Activated CD4-positive, alpha-beta T cell treated with anti-CD3 and anti-CD28 coated beads, Interleukin-2, amount 50 U/mL, for 16 hours (primary cell): Measurements from ENCODE around the gene FRG1.
"Not testable (repeated sequence)": the region's sequence is repeated elsewhere in the genome, so short reads cannot be mapped to it uniquely, and the experiment has no call there.

Experiments
- DNase-seq: peaks from one replicate; pipeline ENCODE4 v3.0.0-alpha.2; 2020

The FRG1 gene

DNA sequence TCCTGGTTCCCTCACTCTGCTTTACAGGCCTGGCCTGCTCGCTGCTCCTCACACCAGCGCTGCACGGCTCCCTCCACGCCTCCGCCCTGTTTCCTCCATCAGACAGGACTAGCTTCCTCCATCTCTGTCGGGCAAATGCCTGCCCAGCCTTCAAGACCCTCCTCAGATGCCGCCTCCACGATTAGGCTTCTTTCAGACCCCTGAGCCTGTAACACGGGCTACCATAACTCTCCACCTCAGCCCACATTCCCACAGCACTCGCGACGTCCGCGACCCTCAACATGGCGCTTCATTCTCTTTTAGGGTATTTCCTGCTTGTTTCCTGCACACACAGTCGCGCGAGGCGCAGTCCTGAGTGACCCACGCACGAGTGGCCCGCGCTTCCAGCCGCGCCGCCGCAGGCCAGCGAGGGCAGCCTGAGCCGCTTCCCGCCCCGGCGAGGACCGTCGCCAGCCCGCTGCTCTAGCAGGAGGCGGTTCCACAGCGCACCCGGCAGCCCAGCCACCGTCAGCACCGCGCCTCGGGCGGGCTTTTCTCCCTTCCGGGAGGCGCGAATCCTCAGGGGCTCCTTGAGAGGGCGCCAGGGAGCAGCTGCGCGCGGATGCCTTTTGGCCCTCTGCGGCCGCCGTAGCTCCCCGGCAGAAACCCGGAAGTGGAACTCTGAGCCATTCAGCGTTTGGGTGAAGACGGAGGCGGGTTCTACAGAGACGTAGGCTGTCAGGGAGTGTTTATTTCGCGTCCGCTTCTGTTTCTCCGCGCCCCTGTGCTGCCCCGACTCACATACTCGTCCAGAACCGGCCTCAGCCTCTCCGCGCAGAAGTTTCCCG lies at the start of gene FRG1:
TSS of gene FRG1 (plus strand) at position 695 of the 827 bp plus-strand sequence. CDS start 138 bp downstream, outside the sequence.
- DNase-seq, result peak; percentile 95

DNA sequence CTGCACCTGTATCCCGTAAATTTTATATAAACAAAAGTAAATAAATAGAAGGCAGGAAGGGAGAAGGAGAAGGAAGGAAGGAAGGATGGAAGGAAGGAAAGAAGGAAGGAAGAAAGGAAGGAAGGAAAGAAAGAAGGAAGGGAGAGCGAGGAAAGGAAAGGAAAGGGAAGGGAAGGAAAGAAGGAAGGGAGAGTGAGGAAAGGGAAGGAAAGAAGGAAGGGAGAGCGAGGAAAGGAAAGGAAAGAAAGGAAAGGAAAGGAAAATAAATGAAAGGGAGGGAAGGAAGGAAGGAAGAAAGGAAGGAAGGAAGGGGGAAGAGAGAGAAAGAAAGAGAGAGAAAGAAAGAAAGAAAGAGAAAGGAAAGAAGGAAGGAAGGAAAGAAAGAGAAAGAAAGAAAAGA lies 43.0 kb upstream of the FRG1 start:
- no peak for DNase-seq

DNA sequence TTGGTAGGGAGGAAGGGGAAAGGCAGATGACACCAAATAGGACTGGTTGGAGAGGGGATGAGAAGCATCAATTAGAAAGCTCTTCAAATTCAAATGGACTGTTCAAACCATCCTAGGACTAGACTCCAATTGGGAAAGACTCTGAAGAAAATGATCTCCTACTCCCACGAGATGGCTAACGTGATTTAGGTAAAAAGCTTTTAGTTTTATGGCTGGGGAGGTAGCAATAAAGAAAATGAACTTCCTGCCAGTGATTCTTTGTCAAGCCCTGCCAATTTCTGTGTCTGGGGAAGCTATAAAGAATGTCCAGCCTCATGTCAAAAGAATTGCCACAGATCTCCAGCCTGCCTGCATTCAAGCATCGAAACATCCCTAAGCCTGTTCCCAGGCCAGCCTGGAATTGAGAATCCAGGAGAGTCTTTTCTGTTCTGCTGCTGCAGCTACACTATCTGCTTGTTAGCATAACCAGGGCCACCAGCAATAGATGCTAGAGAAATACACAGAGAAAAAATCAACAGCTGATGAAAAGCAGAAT lies 41.1 kb upstream of the FRG1 start:
- DNase-seq, result not testable (repeated sequence)

DNA sequence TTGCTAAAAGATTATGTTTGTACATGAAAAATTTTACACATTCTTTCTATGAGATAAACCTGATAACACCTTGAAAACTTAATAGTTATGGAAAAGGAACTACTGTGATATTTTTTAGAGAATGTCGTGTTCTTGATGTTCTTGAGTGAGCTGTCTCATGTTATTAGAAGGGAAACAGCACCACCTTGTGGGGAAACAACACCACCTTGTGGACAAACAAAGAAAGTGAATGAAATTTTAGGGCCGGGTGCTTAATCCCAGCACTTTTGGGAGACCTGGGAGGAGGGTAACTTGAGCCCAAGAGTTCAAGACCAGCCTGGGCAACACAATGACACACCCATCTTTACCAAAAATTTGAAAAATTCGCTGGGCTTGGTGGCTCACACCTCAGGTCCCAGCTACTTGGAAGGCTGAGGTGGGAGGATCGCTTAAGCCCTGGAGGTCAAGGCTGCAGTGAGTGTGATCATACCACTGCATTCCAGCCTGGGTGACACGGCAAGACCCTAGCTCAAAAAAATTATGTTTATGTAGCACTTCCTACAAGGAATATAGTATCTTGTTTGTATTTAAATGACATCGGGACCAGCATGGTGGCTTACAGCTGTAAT lies 36.1 kb upstream of the FRG1 start:
- peak; percentile 67 for DNase-seq

DNA sequence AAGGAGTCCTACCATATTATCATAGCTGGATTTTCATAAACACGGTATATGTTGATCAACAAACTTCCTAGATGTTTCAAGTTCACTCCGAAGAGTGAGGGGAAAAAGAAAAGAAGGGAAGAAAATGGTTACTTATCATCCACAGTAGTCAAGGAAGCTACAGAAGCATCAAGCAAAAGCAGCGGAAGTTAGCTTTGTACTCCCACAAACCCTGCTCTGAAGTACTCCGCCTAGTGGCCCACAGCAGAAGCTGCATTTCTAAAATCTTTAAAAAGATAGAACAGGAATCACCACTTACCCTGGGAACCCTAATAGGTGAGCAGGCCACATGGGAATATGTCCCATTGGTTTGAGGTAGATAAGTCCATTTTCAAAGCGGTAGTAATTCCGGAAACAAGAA lies 28.5 kb upstream of the FRG1 start:
- DNase-seq, result no peak

DNA sequence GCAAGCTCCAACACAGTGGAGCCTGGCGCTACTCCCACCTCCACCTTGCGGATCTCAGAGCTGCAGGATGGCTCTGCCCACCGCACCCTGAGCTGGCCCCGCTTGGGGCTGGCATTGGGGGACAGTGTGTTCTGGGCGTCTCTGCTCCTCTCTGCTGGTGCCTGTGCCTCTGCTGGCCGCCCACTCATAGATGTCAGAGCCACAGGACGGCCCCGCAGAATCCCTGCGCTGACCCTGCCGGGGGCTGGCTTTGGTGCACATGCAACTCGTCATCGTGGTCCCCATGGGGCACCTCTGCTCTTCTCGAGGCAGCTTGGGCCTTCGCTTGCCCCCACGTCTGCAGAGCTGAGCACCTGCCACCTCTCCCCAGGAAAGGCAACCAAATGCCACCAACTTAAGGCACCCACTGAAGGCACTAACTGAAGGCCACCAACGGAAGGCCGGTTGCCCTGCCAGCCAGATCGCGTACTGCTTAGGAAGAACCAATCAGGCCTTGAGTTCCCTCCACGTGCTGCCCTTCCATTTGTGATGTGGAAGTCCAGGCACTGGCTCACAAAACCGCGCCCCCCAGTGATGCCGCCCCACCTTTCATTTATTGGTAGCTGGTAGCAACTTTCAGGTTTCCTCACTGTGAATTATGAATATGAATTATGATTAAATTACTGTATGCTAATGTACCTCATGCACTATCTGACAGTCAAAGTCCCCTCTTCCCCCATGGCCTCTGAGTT lies 23.3 kb upstream of the FRG1 start:
- DNase-seq, result no peak

DNA sequence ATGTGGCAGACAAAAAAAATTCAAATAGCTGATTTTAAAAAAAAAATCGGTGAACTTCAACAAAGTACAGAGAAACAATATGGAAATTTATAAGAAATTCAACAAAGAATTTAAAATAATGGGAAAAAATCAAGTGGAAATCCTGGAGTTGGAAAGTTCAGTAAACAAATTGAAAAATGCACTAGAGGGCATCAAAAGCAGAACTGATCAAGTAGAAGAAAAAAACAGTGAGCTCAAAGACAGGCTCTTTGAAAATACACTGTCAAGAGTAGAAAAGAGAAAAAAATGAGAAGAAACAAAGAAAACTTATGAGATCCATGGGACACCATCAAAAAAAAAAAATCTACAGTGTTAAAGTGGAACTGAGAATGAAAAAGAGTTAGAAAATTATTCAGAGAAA lies 19.6 kb upstream of the FRG1 start:
- no peak for DNase-seq

DNA sequence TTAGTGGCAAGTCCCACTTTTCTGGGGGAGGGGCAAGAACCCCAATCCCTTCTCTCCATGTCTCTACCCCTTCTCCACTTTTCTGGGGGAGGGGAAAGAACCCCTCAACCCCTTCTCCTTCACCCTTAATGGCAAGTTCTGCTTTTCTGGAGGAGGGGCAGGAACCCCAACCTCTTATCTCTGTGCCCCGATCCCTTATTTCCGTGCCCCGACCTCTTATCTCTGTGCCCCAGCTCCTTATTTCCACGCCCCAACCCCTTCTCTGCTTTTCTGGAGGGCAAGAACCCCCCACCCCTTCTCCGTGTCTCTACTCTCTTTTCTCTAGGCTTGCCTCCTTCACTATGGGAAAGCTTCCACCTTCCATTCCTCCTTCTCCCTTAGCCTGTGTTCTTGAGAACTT lies 13.9 kb upstream of the FRG1 start:
- not testable (repeated sequence) for DNase-seq

DNA sequence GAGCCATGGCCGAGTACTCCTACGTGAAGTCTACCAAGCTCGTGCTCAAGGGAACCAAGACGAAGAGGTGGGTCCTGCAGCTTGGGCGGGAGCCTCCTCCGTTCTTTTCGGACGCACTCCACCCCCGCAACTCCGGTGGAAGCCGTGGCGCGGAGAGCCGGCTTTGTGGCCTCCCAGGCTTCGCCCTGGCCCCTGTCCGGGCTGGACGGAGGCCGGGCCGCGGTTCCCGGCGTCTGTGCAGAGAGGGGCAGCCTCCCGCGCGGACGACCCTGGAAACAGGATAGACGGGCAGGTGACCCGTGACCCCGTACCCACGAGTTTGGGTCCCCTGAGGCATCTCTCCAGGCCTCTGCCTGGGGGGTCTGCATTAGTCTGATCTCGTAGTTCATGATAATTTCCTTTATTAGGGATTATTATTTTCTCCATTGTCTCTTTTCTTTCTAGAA lies 356 bp downstream of the FRG1 start:
- no peak for DNase-seq

DNA sequence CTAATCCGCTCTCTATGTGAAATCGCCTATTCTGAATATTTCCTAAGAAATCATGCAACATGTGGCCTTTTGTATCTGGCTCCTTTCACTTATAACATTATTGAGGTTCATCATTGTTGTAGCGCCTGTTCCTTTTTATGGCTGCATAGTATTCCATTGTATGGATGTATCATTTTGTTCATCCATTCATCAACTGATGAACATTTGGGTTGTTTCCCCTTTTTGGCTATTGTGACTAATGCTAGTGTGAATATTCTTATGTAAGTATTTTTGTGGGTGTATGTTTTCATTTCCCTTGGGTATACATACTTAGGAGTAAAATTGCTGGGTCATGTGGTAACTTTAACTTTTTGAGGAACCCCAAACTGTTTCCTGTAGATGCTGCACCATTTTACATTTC lies 1.7 kb downstream of the FRG1 start:
- DNase-seq, result not testable (repeated sequence)

DNA sequence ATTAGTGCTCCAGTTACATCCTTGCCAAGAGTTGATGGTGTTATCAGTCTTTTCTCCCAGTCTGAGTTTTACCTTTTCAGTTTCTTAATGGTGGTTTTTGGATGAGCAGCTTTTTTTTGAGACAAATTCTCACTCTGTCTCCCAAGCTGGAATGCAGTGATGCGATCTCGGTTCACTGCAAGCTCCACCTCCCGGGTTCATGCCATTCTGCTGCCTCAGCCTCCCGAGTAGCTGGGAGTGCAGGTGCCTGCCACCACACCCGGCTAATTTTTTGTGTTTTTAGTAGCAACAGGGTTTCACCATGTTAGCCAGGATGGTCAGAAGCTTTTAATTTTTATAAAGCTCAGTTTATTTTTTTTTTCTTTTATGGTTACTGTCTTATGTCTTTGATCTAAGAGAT lies 3.4 kb downstream of the FRG1 start:
- DNase-seq, result not testable (repeated sequence)

DNA sequence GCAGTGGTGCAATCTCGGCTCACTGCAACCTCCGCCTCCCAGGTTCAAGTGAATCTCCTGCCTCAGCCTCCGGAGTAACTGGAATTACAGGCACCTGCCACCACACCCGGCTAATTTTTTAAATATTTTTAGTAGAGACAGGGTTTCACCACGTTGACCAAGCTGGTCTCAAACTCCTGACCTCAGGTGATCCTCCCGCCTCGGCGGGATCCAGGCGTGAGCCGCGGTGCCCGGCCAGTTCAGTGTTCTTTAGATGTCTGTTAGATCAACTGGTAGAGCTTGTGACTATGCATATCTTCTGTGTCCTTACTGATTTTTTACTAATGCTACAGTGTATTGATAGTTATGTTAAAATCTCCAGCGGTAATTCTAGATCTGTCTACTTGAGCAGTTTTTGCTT lies 6.2 kb downstream of the FRG1 start:
- DNase-seq, result not testable (repeated sequence)

DNA sequence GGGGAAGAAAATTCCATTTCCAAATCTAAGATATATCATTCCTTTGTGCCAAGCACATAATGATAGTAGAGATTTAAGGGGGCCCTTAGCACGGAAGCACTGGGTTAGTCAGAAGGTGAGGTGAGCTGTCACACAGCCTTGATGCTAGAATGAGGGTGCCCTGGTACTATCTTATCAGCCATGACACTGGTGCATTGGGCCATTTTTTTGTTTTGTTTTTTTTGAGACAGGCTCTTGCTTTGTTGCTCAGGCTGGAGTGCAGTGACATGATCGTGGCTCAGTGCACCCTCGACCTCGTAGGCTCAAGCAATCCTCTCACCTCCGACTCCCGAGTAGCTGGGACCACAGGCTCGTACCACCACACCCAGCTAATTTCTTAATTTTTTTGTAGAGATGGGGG lies 7.8 kb downstream of the FRG1 start:
- DNase-seq, result not testable (repeated sequence)

DNA sequence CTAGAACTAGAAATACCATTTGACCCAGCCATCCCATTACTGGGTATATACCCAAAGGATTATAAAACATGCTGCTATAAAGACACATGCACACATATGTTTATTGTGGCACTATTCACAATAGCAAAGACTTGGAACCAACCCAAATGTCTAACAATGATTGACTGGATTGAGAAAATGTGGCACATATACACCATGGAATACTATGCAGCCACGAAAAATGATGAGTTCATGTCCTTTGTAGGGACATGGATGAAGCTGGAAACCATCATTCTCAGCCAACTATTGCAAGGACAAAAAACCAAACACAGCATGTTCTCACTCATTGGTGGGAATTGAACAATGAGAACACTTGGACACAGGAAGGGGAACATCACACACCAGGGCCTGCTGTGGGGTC lies 28.6 kb downstream of the FRG1 start:
- DNase-seq, result not testable (repeated sequence)

DNA sequence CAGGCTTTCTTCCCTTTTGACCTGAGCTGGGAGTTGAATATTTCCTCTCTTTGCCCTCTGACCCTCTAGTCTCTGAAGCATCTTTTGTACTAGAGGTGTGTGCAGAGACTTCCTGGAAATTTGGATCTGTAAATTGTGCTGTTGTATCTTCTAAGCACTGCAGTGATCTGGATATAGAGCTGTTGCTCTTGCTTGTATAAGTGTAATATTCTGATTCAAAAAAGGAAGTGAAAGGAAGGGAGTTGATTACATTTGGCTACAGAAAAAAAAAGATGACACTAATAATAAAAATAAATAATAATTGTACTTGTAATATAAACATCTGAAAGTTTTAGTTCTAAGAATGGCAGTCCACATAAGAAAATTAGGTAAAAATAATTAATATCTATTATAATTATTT lies 33.0 kb downstream of the FRG1 start:
- no peak for DNase-seq

DNA sequence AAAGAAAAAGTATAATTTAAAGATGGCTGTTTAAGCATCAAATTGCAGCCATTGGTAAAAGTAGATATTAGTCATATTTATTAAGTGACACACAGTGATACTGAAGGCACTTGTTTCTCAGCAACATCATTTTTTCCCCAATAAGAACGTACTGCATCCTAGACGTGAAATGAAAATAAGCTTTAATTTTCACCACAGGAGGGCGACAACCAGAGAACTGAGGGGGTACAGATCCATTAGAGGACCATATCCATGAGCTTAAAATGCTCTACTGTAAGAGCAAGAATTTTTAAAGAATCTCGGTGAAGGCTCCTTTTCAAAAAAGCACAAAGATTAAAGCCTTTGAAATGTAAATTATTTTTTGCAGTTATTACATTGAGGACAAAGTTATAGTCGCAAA lies 33.4 kb downstream of the FRG1 start:
- DNase-seq, result peak; percentile 12

DNA sequence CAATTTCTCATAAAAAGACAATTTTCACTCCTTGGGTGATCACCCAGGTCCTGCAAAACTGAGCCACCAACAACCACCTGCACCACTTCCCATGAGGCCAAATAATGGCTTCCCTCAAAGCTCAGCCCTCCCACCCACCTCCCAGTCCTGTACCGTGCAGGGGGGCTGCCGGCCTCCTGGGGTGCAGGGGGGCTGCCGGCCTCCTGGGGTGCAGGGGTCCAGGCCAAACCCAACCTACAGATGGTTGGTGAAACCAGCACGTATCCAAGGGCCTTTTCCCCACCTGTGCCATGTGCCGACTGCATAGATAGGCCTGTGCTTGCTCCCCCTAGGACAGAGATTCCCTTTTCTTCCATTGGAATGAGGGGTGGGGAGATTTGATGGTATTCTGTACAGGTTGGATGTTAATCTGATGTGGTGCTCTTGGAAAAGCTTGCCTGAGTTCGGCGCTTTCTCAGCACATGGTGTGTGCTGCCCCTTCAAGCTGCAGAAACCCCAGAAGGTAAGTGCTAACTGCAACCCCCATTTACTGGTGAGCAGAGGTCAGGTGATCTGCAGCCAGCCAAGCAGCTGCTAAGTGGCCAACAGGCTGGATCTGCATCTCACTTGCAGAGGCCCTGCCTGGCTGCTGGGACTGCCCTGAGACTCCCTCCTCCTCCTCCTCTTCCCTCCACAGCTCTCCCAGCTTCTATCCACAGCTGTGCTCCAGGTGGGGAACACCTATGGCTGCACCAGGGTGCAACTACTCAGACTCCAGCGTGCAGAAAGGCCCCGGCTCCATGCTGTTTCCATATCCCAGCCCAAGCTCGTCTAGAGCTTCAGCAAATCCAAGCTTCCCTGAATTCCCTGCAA lies 38.8 kb downstream of the FRG1 start:
- DNase-seq, result no peak

DNA sequence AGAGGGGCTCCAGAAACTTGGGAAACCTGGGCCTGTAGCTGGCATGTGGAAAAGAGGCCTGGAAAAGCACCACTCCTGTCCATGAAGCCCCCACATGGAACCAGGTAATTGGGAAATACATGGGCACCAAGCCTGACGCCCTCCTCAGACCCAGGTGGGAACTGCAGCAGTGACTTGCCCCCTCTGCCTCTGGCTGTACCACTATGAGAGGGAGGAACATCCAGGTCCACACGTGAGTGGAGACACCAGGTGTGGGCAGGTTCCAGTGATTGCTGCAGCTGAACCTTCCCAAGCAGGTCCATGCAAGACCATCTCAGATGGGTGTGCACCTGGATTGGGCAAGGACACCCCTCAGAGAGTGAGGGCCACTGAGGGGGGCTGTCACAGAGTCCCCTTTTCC lies 39.6 kb downstream of the FRG1 start:
- DNase-seq, result not testable (repeated sequence)

DNA sequence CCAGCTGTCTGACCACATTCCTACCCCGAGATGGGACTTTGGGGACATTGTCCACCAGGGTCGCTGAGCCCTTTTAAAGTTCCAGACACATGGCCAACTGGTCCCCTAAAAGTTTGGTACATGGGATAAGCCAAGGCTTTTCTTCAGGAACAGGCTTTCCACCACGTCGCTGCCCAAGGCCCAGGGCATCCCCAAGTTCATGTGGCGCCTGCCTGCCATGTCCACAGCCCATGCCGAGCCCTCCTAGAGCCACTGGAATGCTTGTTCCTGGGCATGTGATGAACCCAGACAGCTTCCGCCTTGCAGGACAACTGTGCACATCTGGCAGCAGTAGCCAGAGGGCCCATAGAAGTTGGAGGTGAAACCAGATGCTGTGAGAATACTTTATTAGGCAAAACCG lies 41.3 kb downstream of the FRG1 start:
- no peak for DNase-seq

DNA sequence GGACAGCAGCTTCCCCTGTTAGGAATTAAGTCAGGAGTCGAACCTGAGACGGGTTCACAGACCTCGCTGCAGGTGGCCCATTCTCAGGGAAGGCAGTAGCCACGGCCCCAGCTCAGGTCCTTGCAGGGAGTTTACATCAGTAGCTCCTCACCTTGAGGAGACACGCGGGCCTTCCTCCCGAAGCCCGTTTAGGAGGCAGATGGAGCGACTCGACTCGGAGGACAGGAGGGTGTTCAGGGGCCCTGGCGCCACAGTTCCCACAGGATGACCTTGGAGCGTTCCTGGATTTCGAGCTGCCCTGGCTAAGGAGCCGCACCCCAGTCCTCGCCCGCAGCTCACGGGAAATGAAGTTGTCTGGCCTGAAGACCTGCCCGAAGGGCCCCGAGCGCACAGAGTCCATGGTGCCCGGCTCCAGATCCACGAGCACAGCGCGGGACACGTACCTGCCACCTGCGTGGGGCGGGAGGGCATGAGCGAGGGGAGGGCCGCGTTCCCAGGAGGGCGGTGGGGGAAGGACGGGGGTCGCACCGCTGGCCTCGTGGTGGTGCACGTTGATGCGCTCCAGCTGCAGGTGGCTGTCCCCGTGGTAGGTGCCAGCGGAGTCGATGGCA lies 43.3 kb downstream of the FRG1 start:
- DNase-seq, result not testable (repeated sequence)

DNA sequence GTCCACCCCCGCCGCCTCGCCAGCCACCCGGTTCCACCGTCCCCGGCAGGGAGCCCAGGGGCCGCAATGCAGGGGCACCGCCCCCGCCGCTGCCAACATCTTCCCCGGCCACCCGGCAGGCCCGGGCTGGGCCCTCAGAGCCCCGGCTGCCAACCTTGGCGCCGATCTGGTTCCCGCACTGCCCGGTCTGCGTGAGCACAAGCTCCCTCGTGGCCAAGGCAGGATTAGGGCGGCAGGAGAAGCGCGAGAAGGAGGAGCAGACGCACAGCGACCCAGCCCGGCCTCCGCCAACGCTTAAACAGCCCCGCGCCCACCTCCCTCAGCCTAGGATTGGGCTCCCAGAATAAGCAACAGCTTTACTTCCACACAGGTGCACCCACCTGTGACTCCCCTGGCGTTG lies 44.0 kb downstream of the FRG1 start:
- not testable (repeated sequence) for DNase-seq

DNA sequence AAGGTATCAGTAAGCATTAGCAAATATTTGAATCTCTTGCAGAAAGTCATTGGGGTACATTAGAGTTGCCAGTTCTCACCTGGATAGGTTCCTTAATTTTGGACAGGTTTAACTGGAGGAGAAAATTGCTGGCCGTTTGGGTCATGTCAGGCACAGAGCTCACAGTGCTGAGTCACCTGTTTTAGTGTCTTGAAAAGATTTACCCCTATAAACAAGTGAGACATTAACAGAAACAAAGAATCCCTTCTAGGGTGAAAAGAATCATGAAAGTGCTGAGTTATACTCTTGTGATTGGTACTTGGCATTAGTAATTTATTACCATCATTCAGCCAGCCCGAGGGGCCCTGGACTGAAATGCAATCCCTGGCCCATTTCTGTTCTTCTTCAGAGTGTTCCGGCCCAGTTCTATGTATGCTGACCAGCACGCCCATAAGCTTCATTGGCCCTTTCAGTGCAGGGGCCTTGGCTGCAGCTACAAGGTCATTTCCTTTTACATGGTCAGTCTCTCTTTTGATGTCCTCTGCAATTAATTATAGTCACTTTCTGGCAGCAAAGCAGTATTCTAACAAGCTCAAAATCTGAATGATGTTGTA lies 45.1 kb downstream of the FRG1 start:
- not testable (repeated sequence) for DNase-seq
